Subcutaneous preadipocyte (primary cell): Measurements from ENCODE around the gene TRAPPC6A. TPM values are rescaled to one million over a fixed set of nuclear protein-coding genes. Genes with fewer than 3 reads are reported as not detected.

Experiments used
- total RNA-seq: library from RNA; depleted of rRNA; stranded (reverse); fragments of >200 nt; gene quantifications from 2 replicates; pipeline ENCODE4 v1.2.3, GENCODE V29; 2012

Gene TRAPPC6A
- total RNA-seq = 2.5 and 6.2 TPM in 2 replicates

GRCh38 chr19:45177817-45178261 is at the start of gene TRAPPC6A:
TSS of gene TRAPPC6A (minus strand) at chr19:45178237. CDS start at chr19:45178218, 19 bp downstream.

GRCh38 chr19:45178262-45179071 is 430 bp upstream of the TRAPPC6A start, which contains the start of gene BLOC1S3:
TSS of gene BLOC1S3 (plus strand) at chr19:45178784. CDS start at chr19:45179297, 513 bp downstream.

GRCh38 chr19:45160870-45161737 is 16.9 kb downstream of the TRAPPC6A start, which contains the start of gene NKPD1:
TSS of gene NKPD1 (minus strand) at chr19:45160982. CDS start at chr19:45160150, 832 bp downstream.

Other genes starting within 250 kb of the TRAPPC6A start
- not detected in 2 replicates for gene APOC4, start 236.0 kb downstream of the TRAPPC6A start, total RNA-seq
- gene APOC2, start 232.2 kb downstream of the TRAPPC6A start, total RNA-seq = not detected in 2 replicates
- gene CLPTM1, start 222.9 kb downstream of the TRAPPC6A start, total RNA-seq = 53.3 and 77.0 TPM in 2 replicates
- gene RELB, start 176.8 kb downstream of the TRAPPC6A start, total RNA-seq = 7.3 and 11.3 TPM in 2 replicates
- gene CLASRP, start 139.2 kb downstream of the TRAPPC6A start, total RNA-seq = 16.9 and 23.9 TPM in 2 replicates
- gene ZNF296, start 101.8 kb downstream of the TRAPPC6A start, total RNA-seq = 0.20 TPM in 1 of 2 replicates, not detected in the other
- gene GEMIN7, start 99.0 kb downstream of the TRAPPC6A start, total RNA-seq = 15.8 and 19.8 TPM in 2 replicates
- gene PPP1R37, start 85.1 kb downstream of the TRAPPC6A start, total RNA-seq = 23.5 and 28.0 TPM in 2 replicates
- 0.39 and 1.1 TPM in 2 replicates for gene NKPD1, start 17.3 kb downstream of the TRAPPC6A start, total RNA-seq
- 4.4 and 6.6 TPM in 2 replicates for gene BLOC1S3, start 547 bp upstream of the TRAPPC6A start, total RNA-seq
- gene EXOC3L2, start 67.2 kb upstream of the TRAPPC6A start, total RNA-seq = 0.20 TPM in 1 of 2 replicates, not detected in the other
- gene MARK4, start 73.0 kb upstream of the TRAPPC6A start, total RNA-seq = 12.1 TPM in 2 replicates
- under 0.01 TPM in 1 of 2 replicates, not detected in the other for gene CKM, start 144.6 kb upstream of the TRAPPC6A start, total RNA-seq
- gene KLC3, start 162.5 kb upstream of the TRAPPC6A start, total RNA-seq = not detected in 2 replicates
- gene ERCC2, start 192.3 kb upstream of the TRAPPC6A start, total RNA-seq = 30.5 and 33.8 TPM in 2 replicates
- 0.73 and 0.78 TPM in 2 replicates for gene PPP1R13L, start 226.8 kb upstream of the TRAPPC6A start, total RNA-seq
- gene POLR1G, start 228.4 kb upstream of the TRAPPC6A start, total RNA-seq = 6.2 and 16.2 TPM in 2 replicates
- gene ERCC1, start 245.7 kb upstream of the TRAPPC6A start, total RNA-seq = 131 and 162 TPM in 2 replicates